Neural cell (in vitro differentiated cells): ENCODE data around the gene CPA5.

Experiments
- CTCF ChIP-seq: fragments of 450-650 bp; IDR thresholded peaks from 2 replicates; pipeline ENCODE4 v1.5.1; 2014; ENCODE audit warnings: antibody characterized with exemption, mild to moderate bottlenecking, moderate library complexity; ENCODE audit not compliant: poor library complexity, severe bottlenecking
- EP300 ChIP-seq: fragments of 450-650 bp; conservative IDR thresholded peaks from 2 replicates; pipeline ENCODE4 v1.6.1; 2014; ENCODE audit warnings: antibody characterized with exemption, mild to moderate bottlenecking, moderate library complexity; ENCODE audit not compliant: poor library complexity, severe bottlenecking
- EZH2 ChIP-seq: fragments of 200-600, 300-800 bp; shearing (Covaris generic), sonication (generic); IDR thresholded peaks from 2 replicates; pipeline ENCODE4 v1.6.1; 2014; ENCODE audit warnings: antibody characterized with exemption, low read length, borderline replicate concordance, mild to moderate bottlenecking; ENCODE audit not compliant: insufficient read depth, poor library complexity, severe bottlenecking
- MXI1 ChIP-seq: fragments of 450-650 bp; conservative IDR thresholded peaks from 2 replicates; pipeline ENCODE4 v1.6.1; 2014; ENCODE audit warnings: antibody characterized with exemption, mild to moderate bottlenecking; ENCODE audit not compliant: poor library complexity, severe bottlenecking
- POLR2AphosphoS5 ChIP-seq: IDR thresholded peaks from 2 replicates; pipeline ENCODE4 v1.6.1; 2012
- RAD21 ChIP-seq: fragments of 450-650 bp; conservative IDR thresholded peaks from 2 replicates; pipeline ENCODE4 v1.6.1; 2014; ENCODE audit warnings: antibody characterized with exemption, mild to moderate bottlenecking, moderate library complexity
- REST ChIP-seq: IDR thresholded peaks from 2 replicates; pipeline ENCODE4 v1.6.1; 2012; ENCODE audit warnings: borderline replicate concordance
- SMC3 ChIP-seq: fragments of 450-650 bp; conservative IDR thresholded peaks from 2 replicates; pipeline ENCODE4 v1.6.1; 2014; ENCODE audit warnings: antibody characterized with exemption, mild to moderate bottlenecking, moderate library complexity; ENCODE audit not compliant: poor library complexity
- TAF1 ChIP-seq: IDR thresholded peaks from 2 replicates; pipeline ENCODE4 v1.6.1; 2012; ENCODE audit warnings: low read depth

DNA sequence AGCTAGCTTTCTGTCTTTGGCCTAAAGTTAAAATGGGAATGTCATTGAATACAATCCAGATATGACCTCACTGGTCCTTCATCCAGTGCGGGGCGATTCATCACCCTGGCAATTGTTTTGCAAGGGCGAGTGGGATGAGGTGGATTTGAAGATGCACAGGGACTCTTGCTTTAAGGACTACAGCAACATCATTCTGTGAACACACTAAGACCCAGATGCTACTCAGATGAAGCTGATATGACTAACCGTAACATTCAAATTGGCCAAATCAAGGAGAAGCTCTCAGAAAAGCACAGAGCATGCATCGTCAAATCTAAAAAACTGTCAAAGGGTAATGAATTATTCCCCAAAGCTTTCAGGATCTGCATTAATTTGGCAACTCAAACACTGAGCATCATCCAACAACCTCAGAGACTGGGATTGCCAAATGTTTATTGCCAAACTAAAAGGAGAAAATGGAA lies 48.5 kb downstream of the CPA5 start:
- TF ChIP-seq CTCF = no peak
- TF ChIP-seq EP300 = no peak
- no peak for TF ChIP-seq SMC3
- no peak for TF ChIP-seq REST
- no peak for TF ChIP-seq POLR2AphosphoS5
- TF ChIP-seq EZH2 = no peak
- no peak for TF ChIP-seq RAD21
- TF ChIP-seq MXI1 = no peak
- no peak for TF ChIP-seq TAF1
